ENCODE results near the gene SPEG. TPM values are rescaled to one million over a fixed set of nuclear protein-coding genes. Genes with fewer than 3 reads are reported as not detected.

SPEG gene
- total and polyA plus RNA-seq, 2 of the 13 experiments (the other 11 are each of a cell fraction or from before 2014, with no cell fraction given) = 0.18 to 0.24 TPM

- TF ChIP-seq, protein P1, sequence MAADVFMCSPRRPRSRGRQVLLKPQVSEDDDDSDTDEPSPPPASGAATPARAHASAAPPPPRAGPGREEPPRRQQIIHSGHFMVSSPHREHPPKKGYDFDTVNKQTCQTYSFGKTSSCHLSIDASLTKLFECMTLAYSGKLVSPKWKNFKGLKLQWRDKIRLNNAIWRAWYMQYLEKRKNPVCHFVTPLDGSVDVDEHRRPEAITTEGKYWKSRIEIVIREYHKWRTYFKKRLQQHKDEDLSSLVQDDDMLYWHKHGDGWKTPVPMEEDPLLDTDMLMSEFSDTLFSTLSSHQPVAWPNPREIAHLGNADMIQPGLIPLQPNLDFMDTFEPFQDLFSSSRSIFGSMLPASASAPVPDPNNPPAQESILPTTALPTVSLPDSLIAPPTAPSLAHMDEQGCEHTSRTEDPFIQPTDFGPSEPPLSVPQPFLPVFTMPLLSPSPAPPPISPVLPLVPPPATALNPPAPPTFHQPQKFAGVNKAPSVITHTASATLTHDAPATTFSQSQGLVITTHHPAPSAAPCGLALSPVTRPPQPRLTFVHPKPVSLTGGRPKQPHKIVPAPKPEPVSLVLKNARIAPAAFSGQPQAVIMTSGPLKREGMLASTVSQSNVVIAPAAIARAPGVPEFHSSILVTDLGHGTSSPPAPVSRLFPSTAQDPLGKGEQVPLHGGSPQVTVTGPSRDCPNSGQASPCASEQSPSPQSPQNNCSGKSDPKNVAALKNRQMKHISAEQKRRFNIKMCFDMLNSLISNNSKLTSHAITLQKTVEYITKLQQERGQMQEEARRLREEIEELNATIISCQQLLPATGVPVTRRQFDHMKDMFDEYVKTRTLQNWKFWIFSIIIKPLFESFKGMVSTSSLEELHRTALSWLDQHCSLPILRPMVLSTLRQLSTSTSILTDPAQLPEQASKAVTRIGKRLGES (CRISPR knock-in tag; IDR thresholded peaks at IDR 0.05; ENCODE audit: borderline replicate concordance) = no peak
- TF ChIP-seq RFX3 (CRISPR knock-in tag; IDR thresholded peaks at IDR 0.05) (no peak), FOXP4 (CRISPR knock-in tag; IDR thresholded peaks at IDR 0.05) (no peak; the same call in 1 of the 2 replicates), RFXAP (CRISPR knock-in tag; IDR thresholded peaks at IDR 0.05; ENCODE audit: borderline replicate concordance) (no peak), AHR (CRISPR knock-in tag; IDR thresholded peaks at IDR 0.05) (no peak), RAD51 (IDR thresholded peaks at IDR 0.05; ENCODE audit: borderline replicate concordance) (peak; percentile 52; the same call in 1 of the 2 replicates), ZNF253 (CRISPR knock-in tag; IDR thresholded peaks at IDR 0.05; ENCODE audit: borderline replicate concordance) (no peak), PPARG (CRISPR knock-in tag; conservative IDR thresholded peaks at IDR 0.05) (no peak), CBX2 (IDR thresholded peaks at IDR 0.05; ENCODE audit: low read depth, low read length) (no peak), CBX2 (CRISPR knock-in tag; IDR thresholded peaks at IDR 0.05; ENCODE audit: low read depth) (no peak), YEATS4 (CRISPR knock-in tag; IDR thresholded peaks at IDR 0.05; ENCODE audit: borderline replicate concordance) (0 out of 2 replicates have a peak, but pooled peaks have one; percentile 3), NFKBIZ (CRISPR knock-in tag; IDR thresholded peaks at IDR 0.05) (no peak), ISL2 (CRISPR knock-in tag; IDR thresholded peaks at IDR 0.05) (no peak), MAFK (conservative IDR thresholded peaks at IDR 0.05 in 1 of 2, IDR thresholded peaks at IDR 0.05 in 1 of 2; ENCODE audit: low read length in 2 of 2) (no peak), ZNF296 (CRISPR knock-in tag; conservative IDR thresholded peaks at IDR 0.05) (no peak), PBX2 (CRISPR knock-in tag; IDR thresholded peaks at IDR 0.05) (no peak), TAF1 (CRISPR knock-in tag; IDR thresholded peaks at IDR 0.05) (no peak), SKIL (CRISPR knock-in tag; IDR thresholded peaks at IDR 0.05; ENCODE audit: borderline replicate concordance) (no peak), ZNF724P (CRISPR knock-in tag; IDR thresholded peaks at IDR 0.05; ENCODE audit: borderline replicate concordance) (no peak), XBP1 (CRISPR knock-in tag; IDR thresholded peaks at IDR 0.05) (no peak), RFXANK (CRISPR knock-in tag; IDR thresholded peaks at IDR 0.05) (no peak), ZKSCAN8 (CRISPR knock-in tag; IDR thresholded peaks at IDR 0.05; ENCODE audit: borderline replicate concordance) (no peak)
- TF ChIP-seq, protein P2, sequence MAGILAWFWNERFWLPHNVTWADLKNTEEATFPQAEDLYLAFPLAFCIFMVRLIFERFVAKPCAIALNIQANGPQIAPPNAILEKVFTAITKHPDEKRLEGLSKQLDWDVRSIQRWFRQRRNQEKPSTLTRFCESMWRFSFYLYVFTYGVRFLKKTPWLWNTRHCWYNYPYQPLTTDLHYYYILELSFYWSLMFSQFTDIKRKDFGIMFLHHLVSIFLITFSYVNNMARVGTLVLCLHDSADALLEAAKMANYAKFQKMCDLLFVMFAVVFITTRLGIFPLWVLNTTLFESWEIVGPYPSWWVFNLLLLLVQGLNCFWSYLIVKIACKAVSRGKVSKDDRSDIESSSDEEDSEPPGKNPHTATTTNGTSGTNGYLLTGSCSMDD (CRISPR knock-in tag; IDR thresholded peaks at IDR 0.05) = no peak
Observed at GRCh38 chr2:219495531-219496122, 61.0 kb downstream of the SPEG start (continued).
